ENCODE data around the gene SPPL2A.
"Not testable (repeated sequence)": the region's sequence is repeated elsewhere in the genome, so short reads cannot be mapped to it uniquely, and the experiment has no call there.

SPPL2A gene, protein sequence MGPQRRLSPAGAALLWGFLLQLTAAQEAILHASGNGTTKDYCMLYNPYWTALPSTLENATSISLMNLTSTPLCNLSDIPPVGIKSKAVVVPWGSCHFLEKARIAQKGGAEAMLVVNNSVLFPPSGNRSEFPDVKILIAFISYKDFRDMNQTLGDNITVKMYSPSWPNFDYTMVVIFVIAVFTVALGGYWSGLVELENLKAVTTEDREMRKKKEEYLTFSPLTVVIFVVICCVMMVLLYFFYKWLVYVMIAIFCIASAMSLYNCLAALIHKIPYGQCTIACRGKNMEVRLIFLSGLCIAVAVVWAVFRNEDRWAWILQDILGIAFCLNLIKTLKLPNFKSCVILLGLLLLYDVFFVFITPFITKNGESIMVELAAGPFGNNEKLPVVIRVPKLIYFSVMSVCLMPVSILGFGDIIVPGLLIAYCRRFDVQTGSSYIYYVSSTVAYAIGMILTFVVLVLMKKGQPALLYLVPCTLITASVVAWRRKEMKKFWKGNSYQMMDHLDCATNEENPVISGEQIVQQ

DNA sequence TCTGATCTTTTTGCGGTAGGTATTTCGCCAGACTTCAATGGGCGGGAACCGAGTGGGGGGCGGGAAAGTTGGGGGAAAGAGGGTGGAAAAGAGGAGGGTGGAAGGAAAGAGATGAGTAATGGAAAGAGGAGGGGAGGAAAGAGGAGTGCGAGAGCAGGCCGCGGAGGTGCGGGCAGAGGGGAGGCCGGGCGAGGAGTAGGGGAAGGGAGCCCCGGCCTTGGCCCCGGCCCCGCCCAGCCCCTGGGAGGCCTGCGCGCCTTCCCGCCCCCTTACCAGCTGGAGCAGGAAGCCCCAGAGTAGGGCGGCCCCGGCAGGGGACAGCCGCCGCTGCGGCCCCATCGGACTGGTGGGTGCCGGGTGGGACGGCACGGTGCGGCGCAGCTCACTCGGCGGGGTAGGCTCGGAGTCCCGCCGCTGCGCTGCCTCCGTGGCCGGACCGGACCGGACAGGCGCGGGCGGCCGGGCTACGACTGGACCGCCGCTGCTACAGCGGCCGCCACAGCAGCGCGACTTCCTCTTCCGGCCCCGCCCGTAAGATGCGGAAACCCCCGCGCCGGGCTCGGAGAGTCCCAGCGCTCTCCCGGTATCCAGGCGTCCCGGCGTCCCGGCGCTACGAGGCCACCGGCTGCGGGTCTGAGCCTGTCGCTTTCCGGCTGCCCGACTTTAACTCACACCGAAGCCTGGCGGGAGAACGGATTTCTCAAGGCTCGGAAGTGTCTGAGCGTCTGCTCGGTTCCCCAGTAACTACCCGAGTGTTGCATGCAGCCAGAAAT, at the start of gene SPPL2A:
Gene SPPL2A, minus strand, starts transcription at position 512 of the 773 bp plus-strand sequence. Its CDS starts 173 bp downstream, at position 339.
- peak; percentile 75 to 94 for DNase-seq

DNA sequence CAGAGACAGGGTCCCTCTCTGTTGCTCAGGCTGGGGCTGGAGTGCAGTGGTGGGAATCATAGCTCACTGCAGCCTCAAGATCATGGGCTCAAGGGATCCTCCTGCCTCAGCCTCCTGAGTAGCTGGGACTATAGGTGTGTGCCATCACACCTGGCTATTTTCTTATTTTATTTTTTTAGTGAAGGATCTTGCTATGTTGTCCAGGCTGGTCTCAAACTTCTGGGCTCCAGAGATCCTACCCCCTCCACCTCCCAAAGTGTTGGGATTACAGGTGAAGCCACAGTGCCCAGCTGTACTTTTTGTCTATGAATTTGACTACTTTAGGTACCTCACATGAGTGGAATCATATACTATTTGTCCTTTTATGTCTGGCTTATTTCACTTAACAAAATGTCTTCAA, 49.1 kb upstream of the SPPL2A start:
- no peak for DNase-seq

DNA sequence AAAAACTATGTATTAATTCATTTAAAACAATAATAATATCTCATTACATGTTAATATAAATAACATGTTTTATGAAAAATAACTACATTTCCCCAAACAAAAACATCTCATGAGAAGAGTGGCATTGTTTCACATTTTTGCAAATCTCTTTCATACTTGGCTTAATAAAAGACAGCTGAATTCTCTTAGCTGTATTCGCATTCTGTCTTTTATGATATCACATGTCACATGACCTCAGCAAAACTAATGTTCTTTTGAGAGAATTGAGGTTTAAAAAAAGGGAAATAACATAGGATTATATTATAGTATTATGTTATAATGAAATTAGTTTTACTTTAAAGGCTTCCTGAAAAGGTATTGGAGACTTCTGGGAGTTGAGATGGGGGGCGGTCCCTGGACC, 48.4 kb upstream of the SPPL2A start:
- DNase-seq = no peak

DNA sequence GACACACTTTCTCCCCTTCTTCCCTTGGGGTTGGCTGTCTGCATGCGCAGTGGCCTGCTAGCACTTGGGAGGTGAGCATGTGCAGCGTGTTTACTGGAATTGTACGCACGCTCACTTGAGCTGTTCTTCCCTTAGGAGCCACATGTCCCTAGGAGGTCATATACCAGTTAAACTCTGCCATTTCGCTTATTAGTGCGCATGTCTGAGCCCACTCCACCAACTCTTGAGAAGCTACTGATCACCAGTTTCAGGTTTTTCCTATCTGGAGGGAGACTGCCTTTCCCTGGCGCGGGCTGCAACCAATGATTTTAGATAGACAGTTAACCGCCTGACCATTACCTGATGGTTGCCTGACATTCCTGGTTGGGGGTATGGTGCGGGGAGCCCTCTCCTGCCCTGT, 47.6 kb upstream of the SPPL2A start:
- no peak for DNase-seq

DNA sequence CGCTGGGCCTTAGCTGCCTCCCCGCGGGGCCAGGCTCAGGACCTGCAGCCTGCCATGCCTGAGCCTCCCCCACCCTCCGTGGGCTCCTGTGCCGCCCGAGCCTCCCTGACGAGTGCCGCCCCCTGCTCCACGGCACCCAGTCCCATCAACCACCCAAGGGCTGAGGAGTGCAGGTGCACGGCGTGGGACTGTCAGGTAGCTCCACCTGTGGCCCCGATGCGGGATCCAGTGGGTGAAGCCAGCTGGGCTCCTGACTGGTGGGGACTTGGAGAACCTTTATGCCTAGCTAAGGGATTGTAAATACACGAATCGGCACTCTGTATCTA, 46.6 kb upstream of the SPPL2A start:
- DNase-seq = not testable (repeated sequence)

DNA sequence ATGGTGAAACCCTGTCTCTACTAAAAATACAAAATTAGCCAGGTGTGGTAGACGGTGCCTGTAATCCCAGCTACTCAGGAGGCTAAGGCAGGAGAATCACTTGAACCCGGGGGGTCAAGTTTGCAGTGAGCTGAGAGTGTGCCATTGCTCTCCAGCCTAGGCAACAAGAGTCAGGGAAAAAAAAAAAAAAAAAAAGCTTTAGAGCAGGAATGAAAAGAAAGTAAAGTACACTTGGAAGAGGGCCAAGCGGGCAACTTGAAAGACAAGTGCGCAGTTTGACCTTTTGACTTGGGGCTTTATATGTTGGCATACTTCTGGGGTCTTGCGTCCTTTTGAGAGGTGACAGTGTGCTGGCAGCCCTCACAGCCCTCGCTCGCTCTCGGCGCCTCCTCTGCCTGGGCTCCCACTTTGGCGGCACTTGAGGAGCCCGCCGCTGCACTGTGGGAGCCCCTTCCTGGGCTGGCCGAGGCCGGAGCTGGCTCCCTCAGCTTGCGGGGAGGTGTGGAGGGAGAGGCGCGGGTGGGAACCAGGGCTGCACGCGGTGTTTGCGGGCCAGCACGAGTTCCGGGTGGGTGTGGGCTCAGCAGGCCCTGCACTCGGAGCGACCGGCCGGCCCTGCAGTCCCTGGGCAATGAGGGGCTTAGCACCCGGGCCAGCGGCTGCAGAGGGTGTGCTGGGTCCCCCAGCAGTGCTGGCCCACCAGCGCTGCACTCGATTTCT, 46.1 kb upstream of the SPPL2A start:
- DNase-seq = not testable (repeated sequence)

DNA sequence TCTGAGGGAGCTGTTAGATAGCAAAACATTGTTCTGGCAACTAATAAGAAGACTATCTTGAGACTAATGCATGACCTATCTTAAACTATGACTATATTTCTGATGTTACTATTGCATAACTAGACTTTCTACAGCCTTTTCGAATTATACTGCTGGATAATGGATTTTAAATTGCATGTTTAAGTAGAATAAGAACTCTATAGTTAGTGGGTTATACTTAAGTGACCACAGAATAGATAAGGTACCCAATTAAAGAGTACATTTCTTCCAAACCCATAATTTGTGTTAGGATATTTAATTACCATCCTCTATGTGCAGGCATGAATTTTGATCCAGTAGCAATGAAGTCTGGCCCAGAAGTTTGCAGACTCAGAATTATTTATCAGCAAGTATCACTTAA, 44.6 kb upstream of the SPPL2A start:
- no peak for DNase-seq

DNA sequence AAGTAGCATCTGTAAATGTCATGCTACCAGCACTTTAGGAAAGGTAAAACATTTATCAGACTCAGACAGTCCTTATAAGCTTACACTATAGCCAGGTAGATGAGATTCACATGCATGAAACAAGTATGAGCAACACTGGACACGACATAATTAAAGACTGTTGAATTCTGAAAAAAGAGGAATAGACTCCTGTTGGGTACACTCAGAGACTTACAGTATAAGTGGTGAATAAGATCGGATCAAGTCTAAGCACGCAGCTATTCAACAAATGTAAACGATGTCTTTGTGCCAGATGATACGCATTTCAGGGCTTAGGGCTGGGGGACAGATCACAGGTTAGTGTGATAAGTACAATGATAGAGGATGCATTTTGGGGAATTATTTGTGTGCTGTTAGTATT, 43.2 kb upstream of the SPPL2A start:
- DNase-seq = no peak

DNA sequence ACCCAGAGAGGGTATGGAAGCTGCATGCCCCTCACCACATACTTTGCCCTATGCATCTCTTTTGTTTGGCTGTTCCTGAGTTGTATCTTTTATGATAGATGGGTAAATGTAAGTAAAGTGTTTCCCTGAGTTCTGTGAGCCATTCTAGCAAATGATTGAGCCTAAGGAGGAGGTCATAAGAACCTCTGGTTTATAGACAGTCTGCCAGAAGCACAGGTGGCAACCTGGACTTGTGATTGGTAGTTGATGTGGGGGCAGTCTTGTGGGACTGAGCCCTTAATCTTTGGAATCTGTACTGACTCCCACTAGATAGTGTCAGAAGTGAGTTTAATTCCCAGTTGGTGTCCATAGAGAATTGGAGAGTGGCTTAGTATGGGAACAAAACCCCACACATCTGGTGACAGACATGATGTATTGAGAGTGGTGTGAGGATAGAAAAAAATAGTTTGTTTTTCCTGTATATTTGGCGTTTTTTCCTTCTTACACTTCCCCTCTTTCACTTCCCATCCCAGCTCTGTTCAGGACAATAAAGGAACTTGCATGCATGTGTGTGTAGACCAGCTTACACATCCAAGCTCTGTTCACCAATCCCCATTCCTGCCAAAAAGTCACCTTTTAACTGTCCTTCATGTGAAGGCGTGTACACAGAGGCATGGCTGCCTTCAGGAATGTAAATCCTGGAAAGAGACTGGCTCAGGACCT, 38.1 kb upstream of the SPPL2A start:
- DNase-seq = no peak

DNA sequence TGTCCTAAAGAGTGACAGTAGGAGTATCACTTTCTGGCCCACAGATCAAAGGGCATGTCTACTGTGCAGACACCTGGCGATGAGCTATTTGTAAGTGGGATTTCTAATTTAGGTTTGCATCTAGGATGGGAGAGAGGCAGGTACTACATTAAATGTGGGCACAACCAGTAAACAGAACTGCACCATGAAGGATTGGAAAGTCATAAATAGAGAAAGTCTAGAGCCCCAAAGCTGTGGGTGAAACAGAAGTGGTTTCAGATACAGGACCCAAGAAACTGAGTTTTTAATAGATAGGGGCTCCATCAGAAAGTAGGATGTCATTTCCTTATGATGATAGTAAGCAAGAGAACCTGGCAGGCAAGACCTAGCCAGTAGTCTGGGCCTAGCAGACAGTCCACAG, 35.2 kb upstream of the SPPL2A start:
- DNase-seq = no peak

DNA sequence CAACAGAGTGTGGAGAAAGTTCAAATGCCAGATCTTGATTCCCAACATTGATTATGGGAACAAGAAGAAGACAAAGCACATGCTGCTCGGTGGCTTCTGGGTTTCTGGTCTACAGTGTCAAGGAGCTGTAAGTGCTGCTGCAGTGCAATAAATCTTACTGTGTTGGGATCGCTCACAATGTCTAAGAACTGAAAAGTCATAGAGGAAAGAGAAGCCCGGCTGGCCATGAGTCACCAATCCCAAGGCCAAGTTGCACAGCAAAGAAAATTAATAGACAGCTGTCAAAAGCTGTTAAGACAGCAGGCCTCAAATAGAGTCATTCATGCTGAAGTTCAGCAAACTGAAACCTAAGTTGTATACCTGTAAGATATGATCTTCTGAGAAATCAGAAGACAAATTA, 33.2 kb upstream of the SPPL2A start:
- peak in 1 of 2 donors; percentile 4 for DNase-seq

DNA sequence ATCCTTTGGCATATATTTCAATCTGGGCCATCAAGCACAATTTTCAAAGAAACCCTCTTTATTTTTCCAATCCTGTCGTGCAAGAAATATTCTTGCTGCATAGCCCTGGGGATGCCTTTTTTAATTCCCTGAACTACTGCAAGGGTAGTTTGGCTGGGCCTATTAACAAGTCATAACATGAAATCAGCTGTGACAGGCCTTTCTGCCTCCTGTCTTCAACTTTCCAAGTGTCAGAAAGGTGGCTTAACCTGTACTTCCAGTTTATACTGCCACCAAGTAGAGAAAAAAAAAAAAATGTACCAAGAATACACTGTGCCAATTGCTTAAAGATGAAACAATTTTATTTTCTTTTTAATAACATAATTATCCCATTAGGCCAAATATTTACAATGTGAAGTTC, 32.4 kb upstream of the SPPL2A start:
- DNase-seq = no peak

DNA sequence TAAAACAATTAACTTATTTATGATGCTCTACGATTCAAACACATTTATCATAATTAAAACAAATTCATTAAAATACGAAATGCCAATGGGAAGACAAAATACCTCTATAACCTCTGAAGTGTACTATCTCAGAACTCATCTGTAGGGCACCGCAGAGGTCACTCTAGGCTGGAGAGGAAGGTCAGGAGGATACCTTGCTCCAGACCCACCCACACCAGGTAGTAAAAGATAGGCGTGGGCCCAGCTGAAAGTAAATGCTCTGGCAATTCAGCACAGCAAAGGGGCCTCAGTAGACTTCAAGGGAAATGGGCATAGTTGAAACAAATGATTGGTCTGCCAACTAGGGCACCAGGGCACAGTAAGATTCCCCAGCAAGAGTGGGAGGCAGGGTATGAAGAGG, 26.0 kb upstream of the SPPL2A start:
- no peak for DNase-seq

DNA sequence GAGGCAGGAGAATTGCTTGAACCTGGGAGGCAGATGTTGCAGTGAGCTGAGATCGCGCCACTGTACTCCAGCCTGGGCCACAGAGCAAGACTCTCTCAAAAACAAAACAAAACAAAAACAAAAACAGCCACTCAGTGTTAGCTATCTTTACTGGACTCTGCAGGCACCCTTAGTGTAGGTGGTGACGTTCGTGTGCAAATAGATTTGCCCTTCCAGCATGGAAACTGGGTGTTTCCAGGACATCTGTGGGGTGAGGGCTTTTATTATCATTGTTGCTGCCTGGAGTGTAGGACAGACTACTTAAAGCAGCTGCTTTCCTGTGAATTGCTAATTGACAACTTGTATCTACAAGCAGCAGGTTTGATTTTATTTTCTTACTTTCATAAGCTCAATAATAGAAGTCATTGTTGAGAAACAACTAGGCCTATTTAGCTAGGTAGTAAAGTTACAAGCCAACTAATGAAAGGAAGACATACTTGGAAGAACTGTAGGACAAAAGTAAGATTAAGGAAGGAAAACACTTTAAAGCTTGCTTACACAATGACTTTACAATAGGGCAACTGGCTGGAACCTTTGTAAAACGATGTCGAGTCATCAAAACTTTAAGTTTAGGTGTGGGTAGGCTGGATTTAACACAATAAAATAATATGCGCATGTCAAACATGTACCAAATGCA, 25.4 kb upstream of the SPPL2A start:
- DNase-seq = no peak

DNA sequence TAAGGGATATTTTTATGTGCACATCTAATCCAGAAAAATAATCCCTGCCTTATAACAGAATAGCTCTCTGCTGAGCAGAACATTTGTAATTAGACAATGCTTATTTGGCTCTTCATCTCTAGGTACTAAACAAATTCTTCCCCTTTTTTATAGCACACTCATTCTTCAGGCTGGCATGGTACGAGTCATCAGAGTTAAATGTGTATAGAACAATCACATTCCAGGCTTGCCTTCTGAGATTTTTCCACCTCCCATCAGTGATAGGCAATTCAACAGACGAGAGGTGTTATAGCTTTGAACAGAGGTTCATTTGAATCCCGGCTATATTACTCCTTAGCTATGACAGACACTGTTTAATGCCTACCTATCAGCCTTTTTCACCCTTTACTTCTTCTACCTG, 21.4 kb upstream of the SPPL2A start:
- DNase-seq = no peak

DNA sequence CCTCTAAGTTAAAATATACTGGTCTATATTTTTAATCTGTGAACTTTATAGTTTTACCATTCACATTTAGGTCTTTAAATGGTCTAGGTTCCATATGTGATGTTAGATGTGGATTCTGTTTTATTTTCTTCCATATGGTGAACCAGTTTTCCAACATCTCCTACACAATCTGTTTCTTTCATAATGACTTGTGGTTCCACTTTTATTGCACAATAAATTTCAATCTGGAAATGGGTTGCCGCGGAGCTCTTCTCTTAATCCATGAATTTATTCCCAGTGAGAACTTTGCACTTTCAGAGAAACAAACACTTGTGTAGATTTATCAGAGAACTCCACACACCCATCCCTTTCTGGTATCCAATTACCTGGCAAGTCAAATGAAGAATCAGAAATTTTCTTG, 20.9 kb upstream of the SPPL2A start:
- no peak for DNase-seq

DNA sequence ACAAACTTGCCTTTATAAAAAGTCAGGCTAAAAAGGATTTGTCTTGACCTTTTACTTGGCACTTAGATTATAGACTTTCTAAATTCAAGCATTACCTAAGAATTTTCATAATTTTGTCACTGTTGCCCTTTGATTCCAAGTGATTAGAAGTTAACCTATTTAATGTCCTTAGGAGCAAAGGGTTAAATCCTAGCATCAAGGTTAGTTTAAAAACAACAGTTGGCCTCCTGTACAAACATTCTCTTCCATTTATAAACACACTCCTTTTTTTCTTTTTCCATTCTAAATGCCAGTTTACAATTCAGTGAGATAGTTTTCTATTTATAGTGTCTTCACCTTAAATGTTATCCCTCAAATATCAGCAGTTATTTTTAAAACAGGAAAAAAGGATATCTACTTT, 18.4 kb upstream of the SPPL2A start:
- no peak for DNase-seq

DNA sequence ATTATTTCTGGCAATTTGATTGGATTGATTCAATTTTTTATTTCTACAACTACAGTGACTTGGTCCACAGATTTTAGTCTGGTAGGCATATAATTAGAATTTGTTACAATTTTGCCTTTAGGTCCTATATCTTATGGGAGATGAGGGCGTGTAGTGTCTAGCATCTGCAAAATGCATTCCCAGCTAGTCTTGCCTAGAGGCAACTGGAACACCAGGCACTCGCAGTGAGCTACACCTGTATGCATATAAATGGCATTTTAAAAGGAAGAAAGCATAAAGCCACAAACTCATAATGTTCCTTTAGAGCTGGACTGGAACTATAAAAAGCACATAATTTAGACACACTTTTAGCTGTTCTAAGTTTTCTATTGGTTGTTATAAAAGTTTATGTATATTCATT, 17.9 kb upstream of the SPPL2A start:
- DNase-seq = no peak

DNA sequence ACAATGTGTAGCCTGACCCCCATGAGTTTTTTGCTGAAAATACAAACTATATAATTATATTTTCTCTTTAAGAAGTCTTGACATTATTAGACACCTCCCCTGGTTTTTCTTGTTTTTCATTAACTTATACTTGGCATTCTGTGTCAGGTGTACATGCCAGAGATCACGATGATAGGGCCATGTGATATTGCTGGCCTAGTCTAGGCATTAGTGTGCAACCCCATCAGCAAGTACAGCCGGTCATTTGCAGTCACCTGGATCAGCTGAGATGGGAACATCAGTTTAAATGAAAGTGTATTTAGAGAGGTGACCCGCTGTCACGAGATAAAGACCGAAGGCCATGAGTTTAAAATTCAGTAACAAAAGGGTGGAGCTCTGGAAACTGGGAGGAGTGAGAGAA, 12.6 kb upstream of the SPPL2A start:
- DNase-seq = no peak

DNA sequence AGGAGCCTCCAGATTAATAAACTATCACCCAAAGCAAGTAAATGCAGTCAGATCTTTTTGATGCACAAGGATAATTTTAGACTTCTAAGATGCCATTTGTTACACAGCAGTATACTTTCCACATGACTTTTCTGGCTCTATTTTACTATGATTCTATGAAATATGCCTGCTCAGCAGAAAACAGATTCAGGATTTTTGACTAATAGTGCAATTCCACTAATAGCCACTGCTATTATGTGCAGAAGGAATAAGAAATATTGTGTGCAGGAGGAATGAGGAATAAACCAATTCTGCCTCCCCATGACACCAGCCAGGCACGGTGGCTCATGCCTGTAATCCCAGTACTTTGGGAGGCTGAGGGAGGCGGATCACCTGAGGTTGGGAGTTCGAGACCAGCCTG, 11.5 kb upstream of the SPPL2A start:
- DNase-seq = no peak

DNA sequence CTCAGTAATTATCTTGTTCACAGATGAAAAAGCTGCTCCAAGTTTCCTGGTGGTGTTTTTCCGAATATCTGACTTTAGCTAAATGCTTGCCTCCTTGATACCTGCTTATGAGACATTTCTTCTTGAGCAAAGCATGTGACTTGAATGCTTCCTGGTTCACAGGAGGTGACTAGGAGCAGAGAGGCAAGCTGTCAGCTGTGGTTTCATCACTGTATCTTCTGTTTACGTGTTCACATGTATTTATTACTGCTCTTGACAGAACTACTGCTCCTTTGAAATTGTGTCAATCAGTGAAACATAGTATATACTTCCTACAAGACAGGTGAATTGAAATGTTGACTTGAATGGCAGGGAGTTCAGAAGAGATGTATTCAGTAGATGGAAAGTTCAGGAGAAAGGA, 8.9 kb upstream of the SPPL2A start:
- no peak for DNase-seq

DNA sequence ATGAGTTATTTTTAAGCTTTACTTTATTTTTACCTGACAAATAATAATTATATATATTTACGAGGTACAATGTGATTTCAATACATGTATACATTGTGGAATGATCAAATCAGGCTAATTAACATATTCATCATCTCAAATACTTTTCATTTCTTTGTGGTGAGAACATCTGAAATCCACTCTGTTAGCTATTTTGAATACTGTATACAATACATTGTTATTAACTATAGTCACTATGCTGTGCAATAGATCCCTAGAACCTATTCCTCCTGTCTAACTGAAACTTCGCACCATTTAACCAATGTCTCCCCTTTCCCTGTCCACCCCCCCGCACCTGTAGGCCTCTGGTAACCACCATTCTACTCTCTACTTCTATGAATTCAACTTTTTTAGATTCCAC, 7.9 kb upstream of the SPPL2A start:
- DNase-seq = no peak
